Measurements from ENCODE around the gene LAG3.
"Not testable (repeated sequence)": the region's sequence is repeated elsewhere in the genome, so short reads cannot be mapped to it uniquely, and the experiment has no call there.

LAG3 gene

GRCh38 chr12:6730169-6730568 is 42.2 kb upstream of the LAG3 start:
- POLR2A ChIA-PET, result no interaction called here
- H3K36me3 ChIP-seq (ENCODE audit: control insufficient read depth in 4 of 4, insufficient read depth in 4 of 4, low read length in 3 of 4), result peaks cover 7 to 56% (median 49%) of the 10 kb centered on the region in 4 experiments
- no peaks in the 10 kb centered on the region for H3K9me3 ChIP-seq (ENCODE audit: control extremely low read depth in 1 of 5, control insufficient read depth in 4 of 5, insufficient read depth in 2 of 5, low read depth in 1 of 5, low read length in 4 of 5)
- H3K4me3 ChIP-seq (ENCODE audit: control insufficient read depth in 1 of 7, extremely low read depth in 1 of 7, insufficient read depth in 4 of 7, low read depth in 2 of 7, low read length in 6 of 7), result no peak overlapping the region
- CTCF ChIA-PET, result interaction anchor here (0.9 to 2.0 kb wide), 3 partner anchors 22 to 51 kb away, joined by 3 to 5 read pairs (median 3); partner anchors contain the start of gene PTMS
- peaks cover 0 to 4% (median 0%) of the 10 kb centered on the region in 4 experiments for H3K4me1 ChIP-seq (ENCODE audit: control extremely low read depth in 1 of 4, control insufficient read depth in 4 of 4, insufficient read depth in 4 of 4, low read length in 3 of 4)
- 96% methylated on average over 7 of the region's 8 CpGs for WGBS (ENCODE audit: insufficient coverage)
- DNase-seq, result no peak
- no peaks in the 10 kb centered on the region for H3K27me3 ChIP-seq (replicated peaks in 2 of 5; ENCODE audit: control insufficient read depth in 4 of 5, insufficient read depth in 5 of 5, low read length in 4 of 5)
- H3K27ac ChIP-seq (ENCODE audit: insufficient read depth in 1 of 2, low read depth in 1 of 2, low read length in 2 of 2, poor library complexity in 1 of 2, severe bottlenecking in 2 of 2), result no peak overlapping the region

- Histone ChIP-seq H3K4me1 (ENCODE audit: control extremely low read depth in 1 of 4, control insufficient read depth in 4 of 4, insufficient read depth in 4 of 4, low read length in 3 of 4) (peaks cover 0 to 5% (median 2%) of the 10 kb centered on the region in 4 experiments), H3K27me3 (replicated peaks in 2 of 5; ENCODE audit: control insufficient read depth in 4 of 5, insufficient read depth in 5 of 5, low read length in 4 of 5) (no peaks in the 10 kb centered on the region), H3K4me3 (ENCODE audit: control insufficient read depth in 1 of 7, extremely low read depth in 1 of 7, insufficient read depth in 4 of 7, low read depth in 2 of 7, low read length in 6 of 7) (no peak overlapping the region), H3K9me3 (ENCODE audit: control extremely low read depth in 1 of 5, control insufficient read depth in 4 of 5, insufficient read depth in 2 of 5, low read depth in 1 of 5, low read length in 4 of 5) (no peaks in the 10 kb centered on the region), H3K36me3 (ENCODE audit: control insufficient read depth in 4 of 4, insufficient read depth in 4 of 4, low read length in 3 of 4) (peaks cover 2 to 32% (median 23%) of the 10 kb centered on the region in 4 experiments), H3K27ac (ENCODE audit: insufficient read depth in 1 of 2, low read depth in 1 of 2, low read length in 2 of 2, poor library complexity in 1 of 2, severe bottlenecking in 2 of 2) (no peak overlapping the region)
- POLR2A ChIA-PET, result interaction anchor here (1.2 kb wide), 1 partner anchor 8 kb away, joined by 4 read pairs; no protein-coding TSS in a partner anchor
- CTCF ChIA-PET, result interaction anchor here (0.9 to 7.8 kb wide), 10 partner anchors 10 to 99 kb away, joined by 3 to 64 read pairs (median 5); partner anchors contain the start of genes COPS7A, MLF2 and P3H3
- DNase-seq, result no peak
- 93% methylated on average over 6 of the region's 10 CpGs for WGBS (ENCODE audit: insufficient coverage)
Measured at GRCh38 chr12:6734506-6735387, 37.6 kb upstream of the LAG3 start.

GRCh38 chr12:6735448-6736191 is 36.7 kb upstream of the LAG3 start:
- H3K27me3 ChIP-seq (replicated peaks in 2 of 5; ENCODE audit: control insufficient read depth in 4 of 5, insufficient read depth in 5 of 5, low read length in 4 of 5), result no peaks in the 10 kb centered on the region
- peaks cover 0 to 5% (median 2%) of the 10 kb centered on the region in 4 experiments for H3K4me1 ChIP-seq (ENCODE audit: control extremely low read depth in 1 of 4, control insufficient read depth in 4 of 4, insufficient read depth in 4 of 4, low read length in 3 of 4)
- POLR2A ChIA-PET, result no interaction called here
- H3K9me3 ChIP-seq (ENCODE audit: control extremely low read depth in 1 of 5, control insufficient read depth in 4 of 5, insufficient read depth in 2 of 5, low read depth in 1 of 5, low read length in 4 of 5), result no peaks in the 10 kb centered on the region
- peak; percentile 59 to 74 (median 72) for DNase-seq
- no peak overlapping the region for H3K4me3 ChIP-seq (ENCODE audit: control insufficient read depth in 1 of 7, extremely low read depth in 1 of 7, insufficient read depth in 4 of 7, low read depth in 2 of 7, low read length in 6 of 7)
- CTCF ChIA-PET, result interaction anchor here (1.3 to 7.8 kb wide), 11 partner anchors 9 to 99 kb away, joined by 3 to 64 read pairs (median 6); partner anchors contain the start of genes COPS7A, MLF2 and P3H3
- H3K36me3 ChIP-seq (ENCODE audit: control insufficient read depth in 4 of 4, insufficient read depth in 4 of 4, low read length in 3 of 4), result peaks cover 2 to 23% (median 14%) of the 10 kb centered on the region in 4 experiments
- 47% methylated on average over 7 of the region's 8 CpGs for WGBS (ENCODE audit: insufficient coverage)
- peak overlapping the region in 1 of 2 experiments; percentile 43 for H3K27ac ChIP-seq (ENCODE audit: insufficient read depth in 1 of 2, low read depth in 1 of 2, low read length in 2 of 2, poor library complexity in 1 of 2, severe bottlenecking in 2 of 2)

DNA sequence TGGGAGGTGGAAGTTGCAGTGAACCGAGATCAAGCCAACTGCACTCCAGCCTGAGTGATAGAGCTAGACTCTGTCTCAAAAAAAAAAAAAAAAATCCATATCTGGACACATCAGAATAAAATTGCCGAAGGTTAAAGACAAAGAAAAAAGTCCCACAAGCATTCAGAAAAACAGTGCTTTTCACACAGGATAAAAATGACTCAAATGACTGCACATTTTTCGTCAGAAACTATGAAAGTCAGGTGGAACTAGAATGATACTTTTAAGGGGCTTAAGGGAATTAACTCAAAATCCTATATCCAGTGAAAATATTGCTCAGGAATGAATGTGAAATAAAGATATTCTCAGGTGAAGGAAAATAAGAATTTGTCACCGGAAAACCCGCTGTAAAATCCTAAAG is 35.6 kb upstream of the LAG3 start:
- ChIA-PET CTCF (interaction anchor here (0.8 to 7.8 kb wide), 11 partner anchors 9 to 98 kb away, joined by 3 to 64 read pairs (median 6); partner anchors contain the start of genes COPS7A, MLF2 and P3H3), POLR2A (no interaction called here)
- H3K4me1 ChIP-seq (ENCODE audit: control extremely low read depth in 1 of 4, control insufficient read depth in 4 of 4, insufficient read depth in 4 of 4, low read length in 3 of 4), result peaks cover 0 to 5% (median 2%) of the 10 kb centered on the region in 4 experiments
- H3K36me3 ChIP-seq (ENCODE audit: control insufficient read depth in 4 of 4, insufficient read depth in 4 of 4, low read length in 3 of 4), result peaks cover 2 to 13% (median 7%) of the 10 kb centered on the region in 4 experiments
- DNase-seq, result no peak
- H3K9me3 ChIP-seq (ENCODE audit: control extremely low read depth in 1 of 5, control insufficient read depth in 4 of 5, insufficient read depth in 2 of 5, low read depth in 1 of 5, low read length in 4 of 5), result no peaks in the 10 kb centered on the region
- no peaks in the 10 kb centered on the region for H3K27me3 ChIP-seq (replicated peaks in 2 of 5; ENCODE audit: control insufficient read depth in 4 of 5, insufficient read depth in 5 of 5, low read length in 4 of 5)
- WGBS (ENCODE audit: insufficient coverage), result 95% methylated on average over 2 of the region's 5 CpGs
- no peak overlapping the region for H3K4me3 ChIP-seq (ENCODE audit: control insufficient read depth in 1 of 7, extremely low read depth in 1 of 7, insufficient read depth in 4 of 7, low read depth in 2 of 7, low read length in 6 of 7)
- H3K27ac ChIP-seq (ENCODE audit: insufficient read depth in 1 of 2, low read depth in 1 of 2, low read length in 2 of 2, poor library complexity in 1 of 2, severe bottlenecking in 2 of 2), result no peak overlapping the region

- H3K4me3 ChIP-seq (ENCODE audit: control insufficient read depth in 1 of 7, extremely low read depth in 1 of 7, insufficient read depth in 4 of 7, low read depth in 2 of 7, low read length in 6 of 7); DNase-seq; H3K27ac ChIP-seq (ENCODE audit: insufficient read depth in 1 of 2, low read depth in 1 of 2, low read length in 2 of 2, poor library complexity in 1 of 2, severe bottlenecking in 2 of 2); POLR2A ChIA-PET; H3K9me3 ChIP-seq (ENCODE audit: control extremely low read depth in 1 of 5, control insufficient read depth in 4 of 5, insufficient read depth in 2 of 5, low read depth in 1 of 5, low read length in 4 of 5); H3K36me3 ChIP-seq (ENCODE audit: control insufficient read depth in 4 of 4, insufficient read depth in 4 of 4, low read length in 3 of 4); H3K27me3 ChIP-seq (replicated peaks in 2 of 5; ENCODE audit: control insufficient read depth in 4 of 5, insufficient read depth in 5 of 5, low read length in 4 of 5): not testable (repeated sequence)
- CTCF ChIA-PET, result interaction anchor here (1.0 to 6.2 kb wide), 3 partner anchors 11 to 92 kb away, joined by 3 to 28 read pairs (median 4); partner anchors contain the start of gene MLF2
- 96% methylated on average over 6 of the region's 12 CpGs for WGBS (ENCODE audit: insufficient coverage)
- peaks cover 4 to 26% (median 20%) of the 10 kb centered on the region in 4 experiments for H3K4me1 ChIP-seq (ENCODE audit: control extremely low read depth in 1 of 4, control insufficient read depth in 4 of 4, insufficient read depth in 4 of 4, low read length in 3 of 4)
Measured at GRCh38 chr12:6742080-6742479, 30.2 kb upstream of the LAG3 start.

GRCh38 chr12:6742834-6743233 is 29.5 kb upstream of the LAG3 start:
- CTCF ChIA-PET, result interaction anchor here (1.0 to 6.2 kb wide), 3 partner anchors 11 to 92 kb away, joined by 3 to 28 read pairs (median 4); partner anchors contain the start of gene MLF2
- Histone ChIP-seq H3K4me1 (ENCODE audit: control extremely low read depth in 1 of 4, control insufficient read depth in 4 of 4, insufficient read depth in 4 of 4, low read length in 3 of 4) (peaks cover 4 to 26% (median 20%) of the 10 kb centered on the region in 4 experiments), H3K4me3 (ENCODE audit: control insufficient read depth in 1 of 7, extremely low read depth in 1 of 7, insufficient read depth in 4 of 7, low read depth in 2 of 7, low read length in 6 of 7) (no peak overlapping the region)

More at GRCh38 chr12:6742834-6743233, 29.5 kb upstream of the LAG3 start:
- Histone ChIP-seq H3K27me3 (replicated peaks in 2 of 5; ENCODE audit: control insufficient read depth in 4 of 5, insufficient read depth in 5 of 5, low read length in 4 of 5) (no peaks in the 10 kb centered on the region), H3K36me3 (ENCODE audit: control insufficient read depth in 4 of 4, insufficient read depth in 4 of 4, low read length in 3 of 4) (peaks cover 2 to 11% (median 7%) of the 10 kb centered on the region in 4 experiments), H3K9me3 (ENCODE audit: control extremely low read depth in 1 of 5, control insufficient read depth in 4 of 5, insufficient read depth in 2 of 5, low read depth in 1 of 5, low read length in 4 of 5) (no peaks in the 10 kb centered on the region), H3K27ac (ENCODE audit: insufficient read depth in 1 of 2, low read depth in 1 of 2, low read length in 2 of 2, poor library complexity in 1 of 2, severe bottlenecking in 2 of 2) (no peak overlapping the region)
- 100% methylated on average over 2 of the region's 3 CpGs for WGBS (ENCODE audit: insufficient coverage)
- POLR2A ChIA-PET, result interaction anchor here (0.9 kb wide), 1 partner anchor 9 kb away, joined by 4 read pairs; no protein-coding TSS in a partner anchor
- DNase-seq, result no peak

Measured in common myeloid progenitor, CD34-positive (primary cell).